Astrocyte (in vitro differentiated cells and primary cell): ENCODE measurements around the gene CHMP3.
"Not testable (repeated sequence)": the region's sequence is repeated elsewhere in the genome, so short reads cannot be mapped to it uniquely, and the experiment has no call there.

Source experiments
- EZH2 ChIP-seq: IDR thresholded peaks from 2 replicates; pipeline ENCODE4 v1.6.1; 2012; ENCODE audit warnings: mild to moderate bottlenecking, low read length, inconsistent platforms; ENCODE audit not compliant: insufficient read depth
- TF ChIP-seq, protein P1 (sequence below): IDR thresholded peaks from 2 replicates; pipeline ENCODE4 v1.5.1; 2011; ENCODE audit warnings: low read depth, mild to moderate bottlenecking, inconsistent platforms, low read length, moderate library complexity; ENCODE audit not compliant: insufficient read depth

DNA sequence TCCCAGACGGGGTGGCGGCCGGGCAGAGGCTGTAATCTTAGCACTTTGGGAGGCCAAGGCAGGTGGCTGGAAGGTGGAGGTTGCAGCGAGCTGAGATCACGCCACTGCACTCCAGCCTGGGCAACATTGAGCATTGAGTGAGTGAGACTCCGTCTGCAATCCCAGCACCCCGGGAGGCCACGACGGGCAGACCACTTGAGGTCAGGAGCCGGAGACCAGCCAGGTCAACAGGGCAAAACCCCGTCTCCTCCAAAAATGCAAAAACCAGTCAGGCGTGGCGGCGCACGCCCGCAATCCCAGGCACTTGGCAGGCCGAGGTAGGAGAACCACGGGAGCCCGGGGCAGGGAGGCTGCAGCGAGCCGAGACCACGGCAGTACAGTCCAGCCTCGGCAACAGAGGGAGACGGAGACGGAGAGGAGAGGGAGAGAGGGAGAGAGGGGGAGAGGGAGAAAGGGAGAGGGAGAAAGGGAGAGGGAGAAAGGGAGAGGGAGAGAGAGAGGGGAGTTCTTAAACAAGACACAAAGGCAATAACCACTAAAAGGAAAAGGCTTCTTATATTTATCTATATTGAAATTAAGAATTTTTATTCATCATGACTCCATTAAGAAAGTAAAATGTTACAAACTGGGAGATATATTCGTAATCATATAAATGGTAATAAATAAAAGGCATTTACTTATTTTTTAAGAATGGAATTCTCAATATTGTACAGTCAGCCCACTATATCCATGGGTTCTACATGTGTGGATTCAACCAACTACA, 13.1 kb downstream of the CHMP3 start:
- TF ChIP-seq, protein P1, sequence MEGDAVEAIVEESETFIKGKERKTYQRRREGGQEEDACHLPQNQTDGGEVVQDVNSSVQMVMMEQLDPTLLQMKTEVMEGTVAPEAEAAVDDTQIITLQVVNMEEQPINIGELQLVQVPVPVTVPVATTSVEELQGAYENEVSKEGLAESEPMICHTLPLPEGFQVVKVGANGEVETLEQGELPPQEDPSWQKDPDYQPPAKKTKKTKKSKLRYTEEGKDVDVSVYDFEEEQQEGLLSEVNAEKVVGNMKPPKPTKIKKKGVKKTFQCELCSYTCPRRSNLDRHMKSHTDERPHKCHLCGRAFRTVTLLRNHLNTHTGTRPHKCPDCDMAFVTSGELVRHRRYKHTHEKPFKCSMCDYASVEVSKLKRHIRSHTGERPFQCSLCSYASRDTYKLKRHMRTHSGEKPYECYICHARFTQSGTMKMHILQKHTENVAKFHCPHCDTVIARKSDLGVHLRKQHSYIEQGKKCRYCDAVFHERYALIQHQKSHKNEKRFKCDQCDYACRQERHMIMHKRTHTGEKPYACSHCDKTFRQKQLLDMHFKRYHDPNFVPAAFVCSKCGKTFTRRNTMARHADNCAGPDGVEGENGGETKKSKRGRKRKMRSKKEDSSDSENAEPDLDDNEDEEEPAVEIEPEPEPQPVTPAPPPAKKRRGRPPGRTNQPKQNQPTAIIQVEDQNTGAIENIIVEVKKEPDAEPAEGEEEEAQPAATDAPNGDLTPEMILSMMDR: not testable (repeated sequence)
- not testable (repeated sequence) for TF ChIP-seq EZH2
